Umbilical cord (tissue), 2 donors: ENCODE data around the gene LDLRAP1. TPM values are rescaled to one million over a fixed set of nuclear protein-coding genes. Genes with fewer than 3 reads are reported as not detected.
A peak's percentile ranks its signal among the peaks of the same experiment; 100 is the strongest.
"Not testable (repeated sequence)": the region's sequence is repeated elsewhere in the genome, so short reads cannot be mapped to it uniquely, and the experiment has no call there.

Source experiments
- DNase-seq: peaks from one replicate; pipeline ENCODE4 v3.0.0-alpha.2; 2015; ENCODE audit warnings: low spot score
- total RNA-seq: library from RNA; depleted of rRNA; stranded (reverse); fragments of >200 nt; gene quantifications from one replicate; pipeline ENCODE4 v1.2.3, GENCODE V29; 2014; ENCODE audit warnings: low replicate concordance; ENCODE audit not compliant: insufficient read depth

Gene LDLRAP1
- total RNA-seq, 1 donor from 2014 or later: 20.9 TPM

GRCh38 chr1:25603779-25604538 is 60.6 kb downstream of the LDLRAP1 start:
- not testable (repeated sequence) for DNase-seq

- DNase-seq: no peak
Measured at GRCh38 chr1:25607123-25607522, 63.7 kb downstream of the LDLRAP1 start.

GRCh38 chr1:25608488-25609178 is 65.2 kb downstream of the LDLRAP1 start:
- DNase-seq: peak; percentile 82

- DNase-seq: peak; percentile 74
Measured at GRCh38 chr1:25609921-25610320, 66.5 kb downstream of the LDLRAP1 start.

GRCh38 chr1:25610822-25611630 is 67.6 kb downstream of the LDLRAP1 start:
- no peak for DNase-seq

- DNase-seq: no peak
Measured at GRCh38 chr1:25611843-25612242, 68.4 kb downstream of the LDLRAP1 start.

GRCh38 chr1:25612421-25612820 is 69.0 kb downstream of the LDLRAP1 start:
- DNase-seq: no peak

- no peak for DNase-seq
Measured at GRCh38 chr1:25613091-25613490, 69.7 kb downstream of the LDLRAP1 start.

- DNase-seq: no peak
Measured at GRCh38 chr1:25614501-25615171, 71.2 kb downstream of the LDLRAP1 start.

GRCh38 chr1:25615172-25615541 is 71.8 kb downstream of the LDLRAP1 start:
- peak; percentile 9 for DNase-seq

GRCh38 chr1:25615563-25616094 is 72.2 kb downstream of the LDLRAP1 start:
- peak; percentile 43 for DNase-seq

- peak; percentile 90 for DNase-seq
Measured at GRCh38 chr1:25616095-25616986, 72.9 kb downstream of the LDLRAP1 start, which contains the start of gene MAN1C1. MAN1C1 (plus strand) TSS chr1:25616791; CDS start chr1:25617798, 1,007 bp downstream.

- peak; percentile 17 for DNase-seq
Measured at GRCh38 chr1:25616987-25617624, 73.7 kb downstream of the LDLRAP1 start.

- DNase-seq: no peak
Measured at GRCh38 chr1:25617625-25618432, 74.4 kb downstream of the LDLRAP1 start.

- DNase-seq: no peak
Measured at GRCh38 chr1:25618433-25618808, 75.0 kb downstream of the LDLRAP1 start.
